Body of pancreas (tissue), 4 donors: ENCODE data around the gene SLC51B.

Source experiments
- CTCF ChIP-seq, 7 experiments: fragments of 450-650 bp in 4 of 7; fragments of 200-600 bp in 3 of 7; sonication (generic) in 3 of 7; IDR thresholded peaks; one replicate each; pipeline ENCODE4 v1.5.1; 2016 to 2019; ENCODE audit warnings: antibody characterized with exemption in 7 of 7
- POLR2A ChIP-seq, 3 donors: fragments of 450-650 bp; IDR thresholded peaks; one replicate each; pipeline ENCODE4 v1.6.1; 2016; ENCODE audit warnings: antibody characterized with exemption in 3 of 3, mild to moderate bottlenecking in 2 of 3

- TF ChIP-seq POLR2A (IDR thresholded peaks at IDR 0.05) (no peak), CTCF (IDR thresholded peaks at IDR 0.05) (no peak)
Measured at GRCh38 chr15:65044724-65045481, at the start of gene SLC51B.
